ENCODE data around the gene SOX10.

- TF ChIP-seq POLR2A (IDR thresholded peaks at IDR 0.05): no peak
- no peak for TF ChIP-seq CTCF (IDR thresholded peaks at IDR 0.05)
Observed at GRCh38 chr22:37957232-37957631, 27.1 kb downstream of the SOX10 start.
